GM21528 (cell line): ENCODE results near the gene DCDC2C.

Source experiments
- ATAC-seq: cut with Tn5 transposase; IDR thresholded peaks from one replicate; pipeline ENCODE4 v1.9.1; 2021; ENCODE audit warnings: mild to moderate bottlenecking, moderate library complexity; ENCODE audit not compliant: unreplicated experiment, low FRiP score

DCDC2C gene

DNA sequence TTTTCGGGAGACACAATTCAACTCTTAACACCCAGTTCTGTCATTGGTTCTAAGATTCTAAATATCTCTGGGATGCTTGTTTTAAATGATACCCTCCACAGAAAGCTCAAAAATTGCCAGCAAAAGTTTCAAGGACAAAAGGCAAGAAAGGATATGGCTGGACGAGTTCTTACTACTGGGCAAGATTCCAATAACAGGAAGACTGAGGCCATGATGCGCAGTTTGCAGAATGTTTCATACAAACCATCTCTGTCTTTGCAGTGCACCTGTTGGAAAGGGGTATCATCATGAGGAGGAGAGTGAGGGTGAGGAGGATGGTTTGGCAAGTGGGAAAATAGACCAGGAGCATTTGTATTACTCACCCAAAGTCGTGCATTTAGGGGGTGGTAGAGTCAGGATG, 172.8 kb downstream of the DCDC2C start:
- no peak for ATAC-seq

- no peak for ATAC-seq
Observed at GRCh38 chr2:3876685-3877084, 173.3 kb downstream of the DCDC2C start.

DNA sequence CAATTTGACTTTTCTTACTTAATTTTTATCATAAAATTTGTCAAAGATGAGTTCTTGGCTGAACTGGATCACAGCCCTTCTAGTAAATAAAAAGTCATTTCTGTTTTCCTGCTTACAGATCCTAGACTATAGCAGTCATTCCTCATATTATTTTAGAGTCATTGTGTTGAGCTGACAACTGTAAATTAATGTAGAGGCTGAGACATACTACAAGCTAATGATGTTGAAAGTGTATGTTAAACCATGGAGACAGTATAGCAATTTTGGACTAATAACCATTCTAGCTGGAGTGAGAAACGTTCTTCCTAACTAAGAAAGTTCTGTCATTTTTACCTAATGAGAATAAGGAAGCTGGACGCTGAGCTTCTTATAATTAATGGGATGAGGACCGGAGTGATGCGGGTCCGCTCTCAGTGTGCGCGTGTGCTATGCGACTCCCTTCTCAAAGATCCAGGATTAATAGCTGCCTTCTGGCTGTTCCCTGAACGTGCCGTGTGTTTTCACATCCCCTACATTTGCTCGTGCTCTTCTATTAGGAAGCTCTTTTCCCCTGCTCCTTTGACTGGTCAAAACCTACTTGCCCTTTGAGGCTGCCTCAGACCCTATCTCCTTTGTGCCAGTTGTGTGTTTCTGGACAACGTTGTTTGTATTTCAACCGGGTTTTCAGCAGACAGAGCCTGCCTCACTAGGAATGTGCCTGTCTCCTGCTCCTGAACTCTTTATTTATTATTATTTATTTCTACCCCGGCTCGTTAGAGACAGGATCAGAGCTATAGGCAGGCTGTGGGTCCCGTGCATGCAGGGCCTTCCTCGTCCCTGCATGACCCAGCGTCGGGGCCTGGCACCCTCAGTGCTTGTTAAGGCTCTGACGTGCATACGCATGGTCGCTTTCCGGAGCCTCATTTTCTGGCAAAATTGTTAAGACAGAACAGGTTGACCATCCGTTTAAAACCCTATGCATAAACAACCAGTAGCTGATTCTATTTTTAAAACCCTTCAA, 182.6 kb downstream of the DCDC2C start:
- no peak for ATAC-seq

DNA sequence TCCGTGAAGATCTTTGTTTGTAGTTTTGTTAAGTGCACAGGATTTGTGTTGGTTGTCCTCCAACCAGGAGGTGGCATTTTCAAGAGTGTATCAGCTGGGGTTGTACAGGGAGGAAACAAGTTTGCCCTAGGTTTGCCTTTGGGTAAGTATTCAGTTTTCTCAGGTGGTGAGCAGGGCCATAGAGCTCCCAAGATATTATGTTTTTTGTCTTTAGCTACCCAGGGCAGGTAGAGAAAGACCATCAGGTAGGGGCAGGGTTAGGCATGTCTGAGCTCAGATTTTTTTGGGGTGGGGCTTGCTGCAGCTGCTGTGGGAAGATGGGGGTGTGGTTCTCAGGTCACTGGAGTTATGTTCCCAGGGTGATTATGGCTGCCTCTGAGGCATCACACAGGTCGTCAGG, 191.6 kb downstream of the DCDC2C start:
- ATAC-seq: no peak
